DOHH2 (cell line): Measurements from ENCODE around the gene PMM2.

Experiments
- H3F3A ChIP-seq: fragments of 200-600 bp; sonication (generic), shearing (Covaris generic); 2 replicates; pipeline ENCODE4 v1.6.0; 2016; ENCODE audit warnings: antibody characterized with exemption, mild to moderate bottlenecking; ENCODE audit not compliant: control insufficient read depth, insufficient read depth
- H3K27ac ChIP-seq: fragments of 200-600 bp; sonication (generic); 2 replicates; pipeline ENCODE4 v1.5.1; 2014; ENCODE audit warnings: low read depth, mild to moderate bottlenecking, low read length, moderate library complexity
- H3K27me3 ChIP-seq: fragments of 200-600 bp; sonication (generic); 2 replicates; pipeline ENCODE4 v1.6.1; 2014; ENCODE audit warnings: mild to moderate bottlenecking, low read length, mixed read lengths; ENCODE audit not compliant: control insufficient read depth
- H3K36me3 ChIP-seq: fragments of 200-600 bp; sonication (generic); 2 replicates; pipeline ENCODE4 v1.6.1; 2014; ENCODE audit warnings: mild to moderate bottlenecking, low read length, moderate library complexity, mixed read lengths; ENCODE audit not compliant: control insufficient read depth
- H3K4me1 ChIP-seq: fragments of 200-600 bp; sonication (generic); 2 replicates; pipeline ENCODE4 v1.6.1; 2014; ENCODE audit warnings: mild to moderate bottlenecking, low read length, mixed read lengths; ENCODE audit not compliant: control insufficient read depth
- H3K4me2 ChIP-seq: fragments of 200-600 bp; sonication (generic); 2 replicates; pipeline ENCODE4 v1.6.0; 2014; ENCODE audit warnings: mild to moderate bottlenecking, low read length, moderate library complexity
- H3K4me3 ChIP-seq: fragments of 200-600 bp; sonication (generic); 2 replicates; pipeline ENCODE4 v1.5.1; 2014; ENCODE audit warnings: mild to moderate bottlenecking, low read length, mixed read lengths
- H3K79me2 ChIP-seq: fragments of 200-600 bp; sonication (generic); 2 replicates; pipeline ENCODE4 v1.6.1; 2014; ENCODE audit warnings: mild to moderate bottlenecking, low read length, mixed read lengths; ENCODE audit not compliant: control insufficient read depth
- H3K9me2 ChIP-seq: fragments of 200-600 bp; sonication (generic); replicated peaks from 2 replicates; pipeline ENCODE4 v1.6.1; 2014; ENCODE audit warnings: mild to moderate bottlenecking, low read length, mixed read lengths; ENCODE audit not compliant: control insufficient read depth
- H3K9me3 ChIP-seq: fragments of 200-600 bp; sonication (generic); 2 replicates; pipeline ENCODE4 v1.6.1; 2014; ENCODE audit warnings: antibody characterized with exemption, low read length, mixed read lengths; ENCODE audit not compliant: control insufficient read depth, insufficient read depth
- H4K20me1 ChIP-seq: fragments of 200-600 bp; sonication (generic); 2 replicates; pipeline ENCODE4 v1.6.0; 2014; ENCODE audit warnings: low read depth, mild to moderate bottlenecking, antibody characterized with exemption, low read length, moderate library complexity; ENCODE audit not compliant: control insufficient read depth, insufficient read depth
- CTCF ChIP-seq: fragments of 200-600 bp; sonication (generic); IDR thresholded peaks from one replicate; pipeline ENCODE4 v1.5.1; 2014; ENCODE audit warnings: antibody characterized with exemption, mild to moderate bottlenecking, low read depth, low read length; ENCODE audit not compliant: poor library complexity, severe bottlenecking
- EZH2phosphoT487 ChIP-seq: fragments of 200-600 bp; sonication (generic); IDR thresholded peaks from 2 replicates; pipeline ENCODE4 v1.6.1; 2017; ENCODE audit warnings: borderline replicate concordance, mild to moderate bottlenecking, antibody characterized with exemption, low read length, moderate library complexity, mixed read lengths

The PMM2 gene

GRCh38 chr16:8865145-8865882, 67.7 kb downstream of the PMM2 start:
- Histone ChIP-seq H3K4me3 (no peak overlapping the region), H3K79me2 (peaks cover 79% of the 10 kb centered on the region), H3K4me2 (peak overlapping the region; percentile 18), H3F3A (no peaks in the 10 kb centered on the region), H3K27me3 (no peaks in the 10 kb centered on the region), H3K4me1 (peaks cover 75% of the 10 kb centered on the region), H3K36me3 (peaks cover 43% of the 10 kb centered on the region), H3K9me3 (no peaks in the 10 kb centered on the region), H4K20me1 (peaks cover 19% of the 10 kb centered on the region; the same call in 1 of the 2 replicates), H3K27ac (no peak overlapping the region), H3K9me2 (no peaks in the 10 kb centered on the region)
- TF ChIP-seq CTCF (no peak), EZH2phosphoT487 (no peak)

- no peak overlapping the region for H3K27ac ChIP-seq
- H4K20me1 ChIP-seq, result peaks cover 16% of the 10 kb centered on the region; the same call in 1 of the 2 replicates
- peak overlapping the region; percentile 95 for H3K4me3 ChIP-seq
- H3F3A ChIP-seq, result peaks cover 9% of the 10 kb centered on the region
- no peaks in the 10 kb centered on the region for H3K9me3 ChIP-seq
- TF ChIP-seq EZH2phosphoT487, result no peak
- no peak for TF ChIP-seq CTCF
- peaks cover 41% of the 10 kb centered on the region for H3K36me3 ChIP-seq
- peaks cover 73% of the 10 kb centered on the region for H3K4me1 ChIP-seq
- no peaks in the 10 kb centered on the region for H3K27me3 ChIP-seq
- H3K79me2 ChIP-seq, result peaks cover 69% of the 10 kb centered on the region
- no peaks in the 10 kb centered on the region for H3K9me2 ChIP-seq
- peak overlapping the region; percentile 93; the same call in 1 of the 2 replicates for H3K4me2 ChIP-seq
Measured at GRCh38 chr16:8866118-8866883, 68.7 kb downstream of the PMM2 start.

- Histone ChIP-seq H3K4me3 (peak overlapping the region; percentile 95), H3K27ac (no peak overlapping the region), H3K36me3 (peaks cover 41% of the 10 kb centered on the region)
Measured at GRCh38 chr16:8866884-8867215, 69.2 kb downstream of the PMM2 start.

More at GRCh38 chr16:8866884-8867215, 69.2 kb downstream of the PMM2 start:
- no peak for TF ChIP-seq EZH2phosphoT487
- TF ChIP-seq CTCF, result no peak
- Histone ChIP-seq H3K4me2 (peak overlapping the region; percentile 93), H4K20me1 (peaks cover 16% of the 10 kb centered on the region; the same call in 1 of the 2 replicates), H3K79me2 (peaks cover 64% of the 10 kb centered on the region), H3F3A (peaks cover 9% of the 10 kb centered on the region), H3K9me2 (no peaks in the 10 kb centered on the region), H3K9me3 (no peaks in the 10 kb centered on the region), H3K4me1 (peaks cover 75% of the 10 kb centered on the region), H3K27me3 (no peaks in the 10 kb centered on the region)
